D721Med (cell line): ENCODE measurements around the gene GABRG3.

Experiments used
- DNase-seq: peaks from one replicate; pipeline ENCODE4 v3.0.0; 2011; ENCODE audit warnings: low spot score; ENCODE audit not compliant: insufficient read length
- FAIRE-seq: peaks from 2 replicates; lab custom pipeline; 2011; peaks lifted over from hg19 to GRCh38; lab: Jason Lieb, UNC
- TF ChIP-seq, protein P1 (sequence below): IDR thresholded peaks from 2 replicates; pipeline ENCODE4 v1.5.1; 2012; ENCODE audit warnings: mild to moderate bottlenecking, control low read depth; ENCODE audit not compliant: insufficient read depth; ENCODE audit errors: missing control alignments

The GABRG3 gene

DNA sequence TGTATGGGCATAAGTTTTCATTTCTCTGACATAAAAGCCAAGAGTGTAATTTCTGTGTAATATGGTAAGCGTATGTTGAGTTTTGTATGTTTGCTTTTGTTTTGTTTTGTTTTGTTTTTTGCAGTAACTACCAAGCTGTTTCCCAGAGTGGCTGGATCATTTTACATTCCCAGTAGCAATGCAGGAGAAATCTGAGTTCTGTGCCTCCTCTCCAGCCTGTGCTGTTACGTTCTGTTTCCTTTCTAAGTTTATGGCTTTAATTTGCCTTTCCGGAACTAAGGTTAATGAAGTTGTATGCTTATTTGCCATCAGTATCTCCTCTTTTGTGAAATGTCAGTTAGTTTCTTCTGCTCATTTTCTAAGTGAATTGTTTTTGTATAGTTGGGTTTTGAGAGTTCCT is 307.8 kb downstream of the GABRG3 start:
- TF ChIP-seq, protein P1, sequence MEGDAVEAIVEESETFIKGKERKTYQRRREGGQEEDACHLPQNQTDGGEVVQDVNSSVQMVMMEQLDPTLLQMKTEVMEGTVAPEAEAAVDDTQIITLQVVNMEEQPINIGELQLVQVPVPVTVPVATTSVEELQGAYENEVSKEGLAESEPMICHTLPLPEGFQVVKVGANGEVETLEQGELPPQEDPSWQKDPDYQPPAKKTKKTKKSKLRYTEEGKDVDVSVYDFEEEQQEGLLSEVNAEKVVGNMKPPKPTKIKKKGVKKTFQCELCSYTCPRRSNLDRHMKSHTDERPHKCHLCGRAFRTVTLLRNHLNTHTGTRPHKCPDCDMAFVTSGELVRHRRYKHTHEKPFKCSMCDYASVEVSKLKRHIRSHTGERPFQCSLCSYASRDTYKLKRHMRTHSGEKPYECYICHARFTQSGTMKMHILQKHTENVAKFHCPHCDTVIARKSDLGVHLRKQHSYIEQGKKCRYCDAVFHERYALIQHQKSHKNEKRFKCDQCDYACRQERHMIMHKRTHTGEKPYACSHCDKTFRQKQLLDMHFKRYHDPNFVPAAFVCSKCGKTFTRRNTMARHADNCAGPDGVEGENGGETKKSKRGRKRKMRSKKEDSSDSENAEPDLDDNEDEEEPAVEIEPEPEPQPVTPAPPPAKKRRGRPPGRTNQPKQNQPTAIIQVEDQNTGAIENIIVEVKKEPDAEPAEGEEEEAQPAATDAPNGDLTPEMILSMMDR, result no peak
- FAIRE-seq, result no peak
- no peak for DNase-seq

DNA sequence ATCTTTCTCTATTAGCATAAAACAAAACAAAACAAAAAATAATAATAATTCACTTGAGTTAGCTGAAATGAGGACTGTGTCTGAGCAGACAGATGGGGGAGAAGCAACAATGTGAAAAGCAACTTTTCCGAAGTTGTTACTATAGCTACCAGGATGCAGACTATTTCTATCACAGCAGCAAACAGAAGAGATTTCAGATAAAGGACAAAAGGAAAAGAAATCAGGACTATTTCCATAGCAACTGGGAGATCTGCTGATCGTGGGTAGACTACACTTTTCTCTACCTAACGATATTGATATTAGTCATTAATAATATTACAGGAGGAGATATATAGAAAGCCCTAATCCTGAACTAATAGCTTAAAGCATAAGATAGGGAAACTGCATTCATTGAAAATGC is 321.7 kb downstream of the GABRG3 start:
- DNase-seq, result no peak
- FAIRE-seq, result no peak
- TF ChIP-seq, protein P1, result no peak

DNA sequence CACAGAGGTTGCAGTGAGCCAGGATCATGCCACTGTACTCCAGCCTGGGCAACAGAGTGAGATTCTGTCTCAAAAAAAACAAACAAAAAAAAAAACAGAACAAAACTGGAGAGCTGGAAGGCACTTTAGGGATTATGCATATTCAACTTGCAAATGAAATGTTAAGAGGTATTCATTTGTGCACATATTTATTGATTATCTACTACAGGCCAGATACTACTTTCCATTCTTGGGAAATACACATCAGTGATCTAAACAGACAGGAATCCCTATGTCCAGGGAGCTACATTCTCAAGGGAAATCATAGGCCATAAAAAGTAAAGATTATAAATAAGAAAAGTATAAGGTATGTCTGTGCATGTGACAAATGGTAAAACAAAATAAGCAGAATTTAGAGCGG is 322.6 kb downstream of the GABRG3 start:
- DNase-seq, result no peak
- TF ChIP-seq, protein P1, result no peak
- FAIRE-seq, result no peak

DNA sequence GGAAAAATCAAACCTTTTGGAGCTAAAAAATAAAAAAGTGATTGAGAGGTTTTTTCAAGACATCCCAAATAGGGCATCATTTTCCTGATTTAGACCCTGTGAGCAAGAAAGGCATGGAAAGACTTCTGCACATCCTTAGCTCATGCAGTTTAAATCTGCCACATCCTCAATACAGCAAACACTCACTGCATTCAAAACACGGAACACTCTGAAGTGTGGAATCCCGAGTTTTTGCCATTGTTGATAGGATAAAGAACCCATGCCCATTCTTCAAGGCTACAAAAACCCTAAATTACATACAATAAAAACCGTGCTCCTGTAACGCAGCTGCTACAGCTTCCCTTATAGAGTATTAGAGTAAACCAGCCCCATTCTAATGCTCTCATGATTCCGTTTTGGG is 346.8 kb downstream of the GABRG3 start:
- FAIRE-seq (no peak), DNase-seq (no peak)
- TF ChIP-seq, protein P1, result no peak

DNA sequence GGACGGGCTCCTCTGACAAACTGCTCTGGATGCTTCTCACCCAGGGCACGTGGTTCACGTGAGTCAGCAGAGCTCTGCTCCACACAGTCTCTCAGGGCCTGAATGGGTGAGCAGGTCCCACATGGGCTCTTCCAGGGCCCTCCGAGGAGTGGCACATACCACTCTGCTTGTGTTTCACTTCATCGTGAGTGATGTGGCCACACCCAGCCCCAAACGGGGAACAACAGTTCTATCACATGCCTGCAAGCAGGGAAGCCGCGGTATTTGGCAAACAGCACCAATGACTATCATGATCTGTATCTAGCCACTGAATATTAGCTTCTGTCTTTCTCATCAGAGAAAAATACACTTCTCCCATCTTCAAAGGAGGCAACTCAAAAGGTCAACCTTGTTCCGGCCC is 352.8 kb downstream of the GABRG3 start:
- DNase-seq, result no peak
- no peak for FAIRE-seq

DNA sequence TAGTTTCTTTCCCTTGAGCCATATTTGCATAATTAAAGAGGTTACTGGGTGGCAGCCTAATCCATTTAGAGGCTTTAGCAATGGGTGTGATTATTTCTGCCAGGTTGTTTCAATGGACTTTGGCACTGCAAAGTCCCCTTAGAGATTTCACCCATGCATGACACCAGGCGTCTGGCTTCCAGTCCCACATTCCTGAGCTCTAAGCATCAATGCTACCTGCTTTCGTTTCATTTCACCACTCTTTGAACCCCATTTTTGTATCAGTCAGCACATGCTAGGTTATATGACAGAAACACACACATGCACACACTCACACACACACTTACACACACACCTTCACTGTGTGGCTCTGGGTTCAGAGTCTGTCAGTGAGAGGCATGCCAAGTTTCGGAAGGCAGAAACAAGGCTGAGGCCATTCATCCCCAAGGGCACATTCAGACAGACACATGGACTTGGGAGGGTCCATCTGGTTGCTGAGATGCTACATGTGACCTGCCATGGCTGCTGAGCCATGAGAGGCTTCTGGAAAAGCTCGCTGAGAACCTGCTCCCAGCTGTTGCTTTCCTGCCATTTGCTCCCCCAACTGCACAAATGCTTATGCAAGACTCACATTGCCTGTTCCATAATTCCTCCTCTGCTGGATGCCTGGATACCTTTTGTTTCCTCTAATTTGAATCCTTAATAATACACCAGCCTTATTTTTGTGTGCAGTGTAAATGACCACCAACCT is 354.1 kb downstream of the GABRG3 start:
- DNase-seq, result no peak
- no peak for FAIRE-seq
- TF ChIP-seq, protein P1, result no peak

More for the DNA sequence above, 352.8 kb downstream of the GABRG3 start:
- TF ChIP-seq, protein P1, result no peak

DNA sequence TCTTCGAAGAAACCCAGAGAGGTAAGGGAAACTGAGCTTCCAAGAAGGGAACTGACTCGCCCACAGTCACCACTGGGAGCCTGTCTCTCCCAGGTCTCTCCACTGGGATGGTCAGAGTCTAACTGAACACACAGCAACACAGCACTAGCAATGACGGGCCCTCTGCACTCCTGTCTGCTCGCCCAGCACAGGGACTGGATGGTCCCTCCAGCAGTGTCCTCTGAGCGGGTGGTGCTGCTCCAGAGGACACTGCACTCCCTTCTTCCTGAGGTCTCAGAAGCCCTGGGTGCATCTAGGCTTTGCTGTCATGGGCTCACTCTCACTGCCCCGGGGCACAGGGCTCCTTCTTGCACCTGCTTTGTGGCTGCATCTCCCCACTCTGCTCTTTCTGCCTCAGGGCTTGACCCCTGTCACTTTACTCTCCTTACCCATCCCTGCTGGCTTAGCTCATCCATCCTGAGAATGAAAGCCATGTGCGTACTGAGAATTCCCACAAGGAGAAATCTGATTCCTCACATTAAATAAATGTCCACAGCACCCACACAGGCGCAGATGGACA is 356.6 kb downstream of the GABRG3 start:
- FAIRE-seq (no peak), DNase-seq (no peak)
- TF ChIP-seq, protein P1, result no peak
